ENCODE results near the gene MAGOH.

DNA sequence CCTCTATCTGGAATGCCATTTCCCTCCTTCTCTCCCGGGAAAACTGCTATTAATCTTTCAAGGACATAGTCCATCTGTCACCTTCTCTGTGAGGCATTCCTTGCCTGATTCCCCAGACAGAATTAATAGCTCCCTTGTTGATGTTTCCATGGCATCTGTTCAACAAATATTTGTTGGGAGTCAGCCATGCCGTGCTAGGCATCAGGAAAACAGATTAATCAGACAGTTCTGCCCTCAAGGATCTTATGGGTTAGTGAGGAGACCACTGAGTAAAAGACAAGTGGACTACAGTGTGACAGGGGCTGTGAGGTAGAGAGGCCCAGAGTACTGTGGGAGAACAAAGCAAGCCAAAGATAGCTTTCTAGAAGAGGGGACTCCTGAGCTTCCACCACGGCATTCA, 11.4 kb upstream of the MAGOH start:
- TF ChIP-seq, protein P1, sequence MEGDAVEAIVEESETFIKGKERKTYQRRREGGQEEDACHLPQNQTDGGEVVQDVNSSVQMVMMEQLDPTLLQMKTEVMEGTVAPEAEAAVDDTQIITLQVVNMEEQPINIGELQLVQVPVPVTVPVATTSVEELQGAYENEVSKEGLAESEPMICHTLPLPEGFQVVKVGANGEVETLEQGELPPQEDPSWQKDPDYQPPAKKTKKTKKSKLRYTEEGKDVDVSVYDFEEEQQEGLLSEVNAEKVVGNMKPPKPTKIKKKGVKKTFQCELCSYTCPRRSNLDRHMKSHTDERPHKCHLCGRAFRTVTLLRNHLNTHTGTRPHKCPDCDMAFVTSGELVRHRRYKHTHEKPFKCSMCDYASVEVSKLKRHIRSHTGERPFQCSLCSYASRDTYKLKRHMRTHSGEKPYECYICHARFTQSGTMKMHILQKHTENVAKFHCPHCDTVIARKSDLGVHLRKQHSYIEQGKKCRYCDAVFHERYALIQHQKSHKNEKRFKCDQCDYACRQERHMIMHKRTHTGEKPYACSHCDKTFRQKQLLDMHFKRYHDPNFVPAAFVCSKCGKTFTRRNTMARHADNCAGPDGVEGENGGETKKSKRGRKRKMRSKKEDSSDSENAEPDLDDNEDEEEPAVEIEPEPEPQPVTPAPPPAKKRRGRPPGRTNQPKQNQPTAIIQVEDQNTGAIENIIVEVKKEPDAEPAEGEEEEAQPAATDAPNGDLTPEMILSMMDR (IDR thresholded peaks at IDR 0.05; ENCODE audit: insufficient read depth, low read depth, low read length) = no peak
- no peak for TF ChIP-seq EZH2 (IDR thresholded peaks at IDR 0.05; ENCODE audit: insufficient read depth, low read length)

All from astrocyte (in vitro differentiated cells and primary cell).